Stimulated activated CD4-positive, alpha-beta T cell treated with anti-CD3 and anti-CD28 coated beads, Interleukin-15, amount 100 ng/mL, for 1 hour (primary cell): Measurements from ENCODE around the gene HOXB3.

Experiments used
- DNase-seq, 2 donors: peaks; one replicate each; pipeline ENCODE4 v3.0.0-alpha.2; 2020; ENCODE audit warnings: low read depth in 1 of 2, low spot score in 1 of 2

The HOXB3 gene

DNA sequence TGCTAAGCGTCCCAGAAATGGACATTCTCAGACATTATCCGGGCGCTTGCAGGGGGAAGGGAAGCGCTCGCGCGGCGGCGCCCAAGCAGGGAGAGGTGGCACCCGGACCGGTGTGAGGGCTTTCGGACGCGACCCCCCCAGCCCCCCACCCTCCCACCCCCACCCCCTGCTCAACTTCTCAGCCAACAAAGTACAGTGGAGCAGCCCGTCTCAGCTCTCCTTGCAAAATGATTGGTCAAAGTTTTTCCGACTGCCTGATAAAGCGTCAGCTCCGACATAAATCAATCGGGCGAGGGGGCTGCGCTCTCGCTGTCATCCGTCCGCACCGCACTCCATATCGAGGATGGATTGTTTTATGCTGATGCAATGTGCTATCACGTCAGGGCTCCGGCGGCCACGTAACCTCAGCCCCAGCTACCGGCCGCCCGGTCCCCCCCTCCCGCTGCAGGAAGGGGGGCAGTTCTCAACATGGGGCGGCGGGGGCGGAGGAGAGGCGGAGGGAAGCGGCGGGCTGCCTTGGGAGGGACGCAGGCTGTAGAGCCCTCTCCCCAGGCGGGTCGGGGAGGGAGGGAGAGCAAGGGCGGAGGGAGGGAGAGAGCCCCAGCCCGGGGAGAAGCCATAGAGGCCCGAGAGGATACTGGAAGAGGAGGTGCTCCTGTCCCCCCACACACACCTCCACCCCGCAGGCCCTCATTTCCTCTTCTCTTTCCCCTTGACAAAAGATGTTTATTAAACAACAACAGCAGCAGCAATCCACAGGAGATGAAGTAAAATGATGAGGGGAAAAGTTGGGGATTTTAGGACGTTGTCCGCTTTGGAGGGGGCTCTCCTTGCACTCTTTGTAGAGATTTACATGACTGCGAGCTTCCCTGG is 36.4 kb upstream of the HOXB3 start, which contains the start of gene HOXB9:
Gene HOXB9, minus strand, starts transcription at position 114 of the 873 bp plus-strand sequence. Its CDS starts 89 bp downstream, at position 25.
- peak in 1 of 2 donors; percentile 46 for DNase-seq

GRCh38 chr17:48625495-48626244 is 35.6 kb upstream of the HOXB3 start:
- peak in 1 of 2 donors; percentile 32 for DNase-seq

DNA sequence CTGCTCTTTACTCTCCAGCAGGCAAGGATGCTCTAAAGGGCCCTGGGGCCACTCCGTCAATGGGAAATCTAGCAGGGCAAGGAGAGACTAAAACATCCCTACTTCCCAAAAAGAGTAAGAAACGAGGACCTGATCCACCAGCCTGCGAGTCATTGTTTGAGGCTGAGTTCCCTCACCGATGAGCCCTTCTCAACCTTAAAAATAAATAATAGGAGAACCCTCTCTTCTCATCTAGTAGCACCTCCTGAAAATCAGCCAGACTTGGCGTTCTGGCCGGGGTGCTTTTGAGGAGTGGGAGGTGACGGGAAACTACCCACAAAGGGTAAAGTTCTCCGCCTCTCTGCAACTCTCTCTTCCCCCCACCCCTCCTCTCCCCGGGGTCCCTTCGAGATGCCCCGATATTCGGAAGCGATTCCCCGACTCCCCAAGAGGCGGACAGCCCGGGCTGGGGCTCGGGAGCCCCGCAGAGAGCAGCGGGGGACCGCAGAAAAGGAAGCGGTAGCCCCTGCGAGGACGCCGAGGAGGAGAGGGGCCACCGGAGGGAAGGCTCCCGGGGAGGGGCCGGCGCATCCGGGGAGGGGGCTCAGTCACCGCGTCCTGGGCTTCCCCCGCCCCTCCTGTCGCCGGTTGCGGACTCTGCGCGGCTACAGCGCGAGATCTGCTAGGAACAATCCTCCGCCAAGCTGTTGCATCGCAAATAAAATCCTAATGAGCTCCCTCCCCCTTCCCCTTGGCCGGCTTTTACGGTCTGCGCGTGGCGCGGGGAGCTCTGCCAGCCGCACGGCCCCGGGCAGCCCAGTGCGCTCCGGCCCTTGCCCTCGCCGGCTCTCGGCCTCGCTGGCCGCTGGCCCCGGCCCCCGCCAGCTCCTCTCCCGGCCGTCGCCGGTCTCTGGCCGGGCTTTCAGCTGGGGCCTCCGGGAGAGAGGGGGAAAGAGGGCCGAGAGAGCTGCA is 34.8 kb upstream of the HOXB3 start:
- no peak for DNase-seq

DNA sequence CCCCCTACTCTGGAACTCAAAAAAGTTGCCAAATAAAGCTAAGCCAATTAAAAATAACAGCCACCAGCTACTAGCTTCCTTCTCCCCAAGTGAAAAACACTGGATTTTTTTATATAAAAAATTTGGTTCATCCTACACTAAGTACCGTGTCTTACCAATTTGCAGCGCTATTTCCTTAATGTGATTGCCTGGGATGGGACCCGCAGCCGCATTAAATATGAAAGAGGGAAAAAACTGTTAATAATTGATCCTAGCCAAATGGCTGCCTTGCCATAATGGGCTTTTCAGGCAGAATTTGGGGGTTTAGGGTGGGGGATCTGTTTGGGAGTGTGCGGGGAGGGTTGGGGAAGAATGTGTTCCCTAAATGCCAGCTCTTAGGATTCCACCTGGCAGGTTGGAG is 34.1 kb upstream of the HOXB3 start:
- DNase-seq, result no peak

DNA sequence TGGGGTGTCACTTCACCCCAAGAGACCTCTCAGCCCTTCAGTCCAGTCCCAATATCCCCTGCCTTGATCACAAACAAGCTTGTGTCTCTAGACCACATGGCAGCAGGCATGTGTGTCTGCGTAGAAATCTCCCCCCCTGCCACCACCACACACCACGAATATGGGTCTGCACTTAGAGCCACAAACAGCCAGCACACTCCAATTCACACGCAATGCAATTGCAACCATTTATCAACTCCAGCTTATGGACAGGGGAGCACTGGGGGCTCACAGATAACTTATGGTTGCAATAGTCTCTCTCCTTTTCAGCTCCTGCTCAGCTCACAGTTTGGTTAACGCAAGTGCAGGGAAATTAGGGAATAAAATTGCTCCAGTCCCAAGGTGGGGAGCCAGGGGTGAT is 33.5 kb upstream of the HOXB3 start:
- no peak for DNase-seq

- no peak for DNase-seq
Measured at GRCh38 chr17:48622857-48623256, 32.8 kb upstream of the HOXB3 start.

DNA sequence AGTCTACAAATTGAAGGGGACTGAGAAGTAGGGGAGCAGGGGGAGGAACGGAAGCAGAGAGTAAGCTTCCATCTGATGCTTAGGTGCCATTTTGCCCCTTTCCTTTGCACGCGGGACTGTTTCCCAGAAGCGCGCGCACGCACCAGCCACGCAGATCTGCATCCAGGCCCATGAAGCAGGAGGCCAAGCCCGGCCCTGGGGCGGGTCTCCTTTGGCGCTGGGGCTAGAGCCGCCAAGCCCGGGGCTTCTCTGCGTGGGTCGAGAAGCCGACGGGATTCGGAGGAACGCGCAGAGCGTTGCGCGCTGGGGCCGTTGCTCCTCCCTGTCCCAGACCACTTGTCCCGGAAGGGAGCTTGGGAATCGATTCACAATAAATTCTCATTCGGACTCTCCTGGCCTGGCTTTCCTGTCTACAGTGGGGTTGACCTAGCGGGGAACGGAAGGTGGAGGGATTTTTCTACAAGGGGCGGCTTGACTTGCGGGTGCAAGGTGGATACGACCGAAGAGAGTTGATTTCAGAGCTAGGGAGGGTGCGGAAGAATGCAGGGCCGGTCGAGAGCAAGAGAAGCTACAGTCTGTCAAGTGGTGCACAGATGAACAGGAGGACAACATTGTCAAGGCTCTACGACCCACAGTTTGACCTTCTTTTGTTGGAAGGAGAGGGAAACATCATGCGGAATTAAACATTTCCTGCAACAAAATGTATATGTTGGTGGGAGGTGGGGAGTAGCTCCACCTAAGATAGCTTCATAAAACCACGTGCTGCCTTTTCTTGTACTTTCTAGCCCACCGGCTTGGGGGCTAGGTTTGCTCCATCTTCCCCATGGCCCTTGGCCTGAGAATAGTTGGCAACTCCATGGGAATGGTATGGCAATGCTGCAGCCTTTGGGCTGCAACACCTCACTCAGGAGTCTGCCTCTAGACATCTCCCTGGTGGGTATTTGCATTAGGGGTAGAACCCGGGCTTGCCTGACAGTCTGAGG is 31.7 kb upstream of the HOXB3 start:
- no peak for DNase-seq

GRCh38 chr17:48620461-48621139 is 30.6 kb upstream of the HOXB3 start:
- DNase-seq, result no peak

DNA sequence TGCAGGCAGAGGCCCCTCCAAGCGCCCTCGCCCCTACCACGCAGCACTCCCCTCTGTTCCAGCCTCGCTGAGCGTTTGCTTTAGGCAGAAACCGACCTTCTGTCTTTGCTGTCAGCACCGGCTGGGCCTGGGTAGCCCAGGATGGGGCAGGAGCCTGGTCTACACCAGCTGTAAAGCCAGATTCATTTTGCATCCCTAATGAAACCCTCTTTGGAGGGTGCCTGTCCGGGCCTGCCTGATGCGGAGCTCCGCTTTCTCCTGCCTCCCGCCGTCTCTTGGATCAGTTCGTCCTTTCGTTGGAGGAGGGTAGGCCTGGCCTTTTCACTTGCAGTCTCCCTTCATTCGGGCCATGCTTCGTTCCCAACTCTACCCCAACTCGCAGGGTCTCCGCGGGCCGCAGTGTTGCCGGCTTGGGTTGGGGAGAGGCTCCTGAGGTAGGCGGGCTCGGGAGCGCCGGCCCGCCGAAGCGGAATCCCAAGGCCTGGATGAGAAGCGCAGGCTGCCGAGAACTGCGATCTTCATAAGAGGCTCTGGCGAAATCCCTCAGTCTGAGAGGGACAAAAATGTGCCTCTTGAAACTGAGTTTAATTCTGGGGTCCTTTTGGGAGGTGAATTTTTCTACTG is 29.9 kb upstream of the HOXB3 start:
- DNase-seq, result no peak

- peak; percentile 66 to 75 for DNase-seq
Measured at GRCh38 chr17:48618256-48618896, 28.3 kb upstream of the HOXB3 start.

GRCh38 chr17:48617471-48618255 is 27.6 kb upstream of the HOXB3 start:
- DNase-seq, result no peak

DNA sequence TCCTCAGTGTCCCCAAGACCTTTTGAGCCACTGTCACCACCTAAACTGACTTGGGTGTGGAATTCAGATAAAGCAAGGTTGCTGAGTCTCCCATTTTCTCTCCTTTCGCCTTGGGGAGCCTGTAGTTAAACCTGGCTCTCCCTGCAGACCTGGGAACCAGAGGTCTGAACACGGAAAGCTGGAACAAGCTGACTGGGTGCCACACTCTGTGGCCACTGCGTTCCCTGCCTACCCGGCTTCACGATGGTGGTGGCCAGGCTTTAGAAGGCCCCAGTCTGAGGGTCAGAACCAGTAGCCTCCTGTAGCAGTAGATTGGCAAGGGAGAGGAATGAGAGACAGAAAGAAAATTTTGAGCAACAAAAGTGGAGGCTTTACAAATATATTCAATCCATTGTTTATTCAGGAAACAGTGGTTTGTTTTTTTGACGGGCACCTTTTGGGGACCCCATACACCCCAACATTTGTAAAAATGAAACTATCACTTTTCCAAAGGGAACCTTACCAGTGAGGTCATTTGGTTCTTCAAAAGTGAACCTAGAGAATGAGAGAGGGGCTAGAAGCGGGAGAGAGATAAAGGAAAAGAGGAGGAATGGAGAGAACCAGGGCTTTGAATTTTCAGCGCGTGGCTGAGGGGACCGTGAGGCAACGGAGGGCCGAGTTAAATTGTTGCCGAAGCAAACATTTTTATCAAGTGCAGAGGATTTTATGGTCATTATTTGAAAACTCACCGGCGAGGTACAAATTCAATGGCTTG is 26.9 kb upstream of the HOXB3 start:
- DNase-seq, result no peak

GRCh38 chr17:48615963-48616716 is 26.1 kb upstream of the HOXB3 start:
- no peak for DNase-seq

DNA sequence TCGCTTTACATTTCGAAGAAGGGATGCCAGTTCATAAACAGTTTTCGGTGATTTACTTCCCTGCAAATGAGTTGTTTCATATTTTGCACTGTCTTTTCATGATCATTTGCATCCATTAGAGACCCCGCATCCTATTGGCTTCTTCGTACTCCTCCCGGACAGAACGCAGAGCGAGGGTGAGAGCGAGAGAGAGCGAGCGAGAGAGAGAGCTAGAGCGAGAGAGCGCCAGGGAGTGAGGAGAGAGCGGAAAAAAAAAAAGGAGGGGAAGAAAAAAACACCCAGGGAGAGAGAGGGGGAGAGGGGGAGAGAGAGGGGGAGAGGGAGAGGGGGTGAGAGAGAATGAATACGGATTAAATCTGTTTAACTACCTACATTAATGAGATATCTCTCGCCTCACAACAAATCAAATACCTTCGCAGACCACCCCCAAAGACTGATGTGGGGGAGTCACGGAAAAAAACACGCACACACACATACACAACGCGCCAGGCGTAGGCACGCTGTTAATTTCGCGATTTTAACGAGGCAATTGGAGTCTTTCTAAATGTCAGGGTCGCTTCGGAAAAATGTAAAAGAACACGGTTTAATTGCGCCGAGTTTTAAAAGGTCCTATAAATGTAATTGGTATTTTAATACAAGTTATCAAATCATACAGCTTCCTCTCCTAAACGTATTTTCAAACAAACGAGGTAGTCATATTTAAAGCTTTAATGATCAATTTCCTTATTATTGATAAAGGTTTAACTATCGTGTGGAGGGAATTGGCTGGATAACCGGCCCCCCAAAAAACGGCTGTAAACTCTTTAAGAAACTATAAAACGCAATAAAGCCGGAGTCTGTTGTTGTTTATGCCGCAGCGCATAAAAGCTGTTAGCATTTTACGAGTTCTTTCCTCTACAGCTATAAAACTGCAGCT is 25.3 kb upstream of the HOXB3 start, which contains the start of gene HOXB8:
Gene HOXB8, minus strand, starts transcription at position 246 of the 916 bp plus-strand sequence. CDS start 588 bp downstream, outside the sequence.
- no peak for DNase-seq
